Measurements from ENCODE around the gene ZBTB8A.

DNA sequence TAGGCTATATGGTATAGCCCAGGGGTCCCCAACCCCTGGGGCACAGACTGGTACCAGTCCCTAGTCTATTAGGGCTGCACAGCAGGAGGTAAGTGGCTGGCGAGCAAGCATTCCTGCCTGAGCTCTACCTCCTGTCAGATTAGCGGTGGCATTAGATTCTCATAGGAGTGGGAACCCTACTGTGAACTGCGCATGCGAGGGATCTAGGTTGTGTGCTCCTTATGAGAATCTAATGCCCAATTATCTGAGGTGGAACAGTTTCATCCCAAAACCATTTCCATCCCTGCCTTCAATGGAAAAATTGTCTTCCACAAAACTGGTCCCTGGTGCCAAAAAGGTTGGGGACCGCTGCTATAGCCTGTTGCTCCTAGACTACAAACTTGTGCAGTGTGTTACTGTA is 22.8 kb upstream of the ZBTB8A start:
- TF ChIP-seq, protein P1, sequence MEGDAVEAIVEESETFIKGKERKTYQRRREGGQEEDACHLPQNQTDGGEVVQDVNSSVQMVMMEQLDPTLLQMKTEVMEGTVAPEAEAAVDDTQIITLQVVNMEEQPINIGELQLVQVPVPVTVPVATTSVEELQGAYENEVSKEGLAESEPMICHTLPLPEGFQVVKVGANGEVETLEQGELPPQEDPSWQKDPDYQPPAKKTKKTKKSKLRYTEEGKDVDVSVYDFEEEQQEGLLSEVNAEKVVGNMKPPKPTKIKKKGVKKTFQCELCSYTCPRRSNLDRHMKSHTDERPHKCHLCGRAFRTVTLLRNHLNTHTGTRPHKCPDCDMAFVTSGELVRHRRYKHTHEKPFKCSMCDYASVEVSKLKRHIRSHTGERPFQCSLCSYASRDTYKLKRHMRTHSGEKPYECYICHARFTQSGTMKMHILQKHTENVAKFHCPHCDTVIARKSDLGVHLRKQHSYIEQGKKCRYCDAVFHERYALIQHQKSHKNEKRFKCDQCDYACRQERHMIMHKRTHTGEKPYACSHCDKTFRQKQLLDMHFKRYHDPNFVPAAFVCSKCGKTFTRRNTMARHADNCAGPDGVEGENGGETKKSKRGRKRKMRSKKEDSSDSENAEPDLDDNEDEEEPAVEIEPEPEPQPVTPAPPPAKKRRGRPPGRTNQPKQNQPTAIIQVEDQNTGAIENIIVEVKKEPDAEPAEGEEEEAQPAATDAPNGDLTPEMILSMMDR (IDR thresholded peaks at IDR 0.05), result no peak
- TF ChIP-seq POLR2AphosphoS5 (IDR thresholded peaks at IDR 0.05) (no peak), EP300 (IDR thresholded peaks at IDR 0.05) (no peak), POLR2A (IDR thresholded peaks at IDR 0.05) (no peak)
